Cardiac septum (tissue), 1 donor: ENCODE measurements around the gene TUFT1. TPM values are rescaled to one million over a fixed set of nuclear protein-coding genes. Genes with fewer than 3 reads are reported as not detected.

ENCODE experiments used
- DNase-seq: peaks from one replicate; pipeline ENCODE4 v3.0.0-alpha.2; 2020; ENCODE audit warnings: low spot score
- intact Hi-C: fragments of 100-400 bp; cut with DNase I; formaldehyde crosslinking; loops from one replicate; pipeline ENCODE4 v1.14.0; 2022
- microRNA-seq: library from miRNA; unstranded; fragments of <30 nt; microRNA quantifications from one replicate; pipeline ENCODE4 v1.2.0, GENCODE V29; 2020
- total RNA-seq: library from RNA; stranded (reverse); fragmentation: NEBNext Ultra II Directional; extraction: Animal tissue kit (Norgen Biotek cat#: 25700); gene quantifications from one replicate; pipeline ENCODE4 v1.2.1, GENCODE V29; 2021
- donor health status: DM: no; HTN: no; CAD: no.

Gene TUFT1
- total RNA-seq, 1 donor from 2014 or later, result 4.3 TPM

GRCh38 chr1:151629278-151629677 is 89.2 kb downstream of the TUFT1 start:
- DNase-seq, result no peak
- intact Hi-C loops, result no loop called here

Small RNAs within 50 kb of the gene (microRNA-seq; reads per million reads assigned to microRNA genes)
- gene MIR554, result not detected

Other genes with a start within 250 kb of the TUFT1 start
- 47.7 TPM for gene PI4KB, start 212.9 kb upstream of the TUFT1 start, total RNA-seq
- gene RFX5, start 193.1 kb upstream of the TUFT1 start, total RNA-seq, result 27.2 TPM
- 21.2 TPM for gene SELENBP1, start 167.6 kb upstream of the TUFT1 start, total RNA-seq
- 186 TPM for gene PSMB4, start 140.7 kb upstream of the TUFT1 start, total RNA-seq
- 54.4 TPM for gene POGZ, start 80.8 kb upstream of the TUFT1 start, total RNA-seq
- gene CGN, start 28.9 kb upstream of the TUFT1 start, total RNA-seq, result 0.19 TPM
- gene SNX27, start 71.7 kb downstream of the TUFT1 start, total RNA-seq, result 33.5 TPM
- gene CELF3, start 176.5 kb downstream of the TUFT1 start, total RNA-seq, result not detected
- 4.3 TPM for gene RIIAD1, start 181.2 kb downstream of the TUFT1 start, total RNA-seq
- 43.2 TPM for gene MRPL9, start 223.2 kb downstream of the TUFT1 start, total RNA-seq